Amniotic epithelial cell (primary cell): Measurements from ENCODE around the gene TSPOAP1.
A peak's percentile ranks its signal among the peaks of the same experiment; 100 is the strongest.

Source experiments
- DNase-seq: peaks from one replicate; pipeline ENCODE4 v3.0.0-alpha.2; 2010; ENCODE audit warnings: low read depth

TSPOAP1 gene

GRCh38 chr17:58276423-58276822, 52.2 kb downstream of the TSPOAP1 start:
- DNase-seq = no peak

- no peak for DNase-seq
Observed at GRCh38 chr17:58275417-58275816, 53.2 kb downstream of the TSPOAP1 start.

- no peak for DNase-seq
Observed at GRCh38 chr17:58273453-58274104, 55.0 kb downstream of the TSPOAP1 start.

GRCh38 chr17:58272367-58273280, 56.0 kb downstream of the TSPOAP1 start:
- DNase-seq = no peak

GRCh38 chr17:58271216-58271931, 57.2 kb downstream of the TSPOAP1 start:
- DNase-seq = no peak

- no peak for DNase-seq
Observed at GRCh38 chr17:58270476-58271215, 57.9 kb downstream of the TSPOAP1 start.

GRCh38 chr17:58269557-58270291, 58.9 kb downstream of the TSPOAP1 start:
- DNase-seq = no peak

- DNase-seq = no peak
Observed at GRCh38 chr17:58268774-58269556, 59.6 kb downstream of the TSPOAP1 start.

GRCh38 chr17:58268326-58268725, 60.3 kb downstream of the TSPOAP1 start:
- DNase-seq = no peak

GRCh38 chr17:58267347-58268324, 61.0 kb downstream of the TSPOAP1 start:
- DNase-seq = no peak

- no peak for DNase-seq
Observed at GRCh38 chr17:58265902-58266875, 62.4 kb downstream of the TSPOAP1 start.

- DNase-seq = peak; percentile 18
Observed at GRCh38 chr17:58265271-58265670, 63.3 kb downstream of the TSPOAP1 start.

GRCh38 chr17:58264407-58265103, 64.0 kb downstream of the TSPOAP1 start:
- DNase-seq = no peak

GRCh38 chr17:58263773-58264172, 64.8 kb downstream of the TSPOAP1 start:
- DNase-seq = no peak

- DNase-seq = no peak
Observed at GRCh38 chr17:58262149-58262548, 66.4 kb downstream of the TSPOAP1 start.

GRCh38 chr17:58254803-58255202, 73.8 kb downstream of the TSPOAP1 start:
- no peak for DNase-seq

- DNase-seq = no peak
Observed at GRCh38 chr17:58253082-58253481, 75.5 kb downstream of the TSPOAP1 start.
